Measurements from ENCODE around the gene TMEM69. TPM values are rescaled to one million over a fixed set of nuclear protein-coding genes. Genes with fewer than 3 reads are reported as not detected.
A peak's percentile ranks its signal among the peaks of the same experiment; 100 is the strongest.

The TMEM69 gene
- total and polyA plus RNA-seq, 2 of the 13 experiments (the other 11 are each of a cell fraction or from before 2014, with no cell fraction given) = 25.4 to 135 TPM

DNA sequence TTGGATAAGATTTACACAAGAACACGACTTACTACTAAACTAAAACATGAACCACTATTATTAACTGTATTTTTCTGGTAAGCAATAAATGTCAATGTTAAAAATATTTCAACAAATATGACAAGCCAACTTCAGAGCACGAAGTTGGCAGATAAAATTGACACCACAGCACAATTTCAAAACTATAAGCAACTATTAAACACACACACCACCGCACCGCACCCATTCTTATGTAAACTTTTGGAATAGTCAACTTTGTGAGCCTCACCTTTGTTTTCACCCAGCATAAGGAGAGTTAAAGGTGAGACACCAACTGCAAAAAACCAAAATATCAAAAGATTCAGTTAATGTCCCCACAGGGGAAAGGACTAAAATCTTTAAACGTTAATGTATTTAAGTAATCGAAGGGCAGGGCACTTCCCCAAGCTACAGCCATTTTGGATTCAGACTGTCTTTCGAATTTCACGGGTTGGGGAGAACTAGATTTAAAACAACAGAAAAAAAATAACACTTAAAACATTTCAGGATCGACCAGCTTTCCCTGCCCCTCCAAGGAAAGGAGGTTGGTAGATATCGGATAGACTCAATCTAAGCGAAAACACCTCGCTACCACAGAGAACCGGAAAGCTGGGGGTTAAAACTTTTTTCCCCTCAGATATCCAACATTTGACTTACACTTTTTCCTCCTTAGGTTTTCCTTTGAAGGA, 2.5 kb upstream of the TMEM69 start:
- peaks cover 0 to 5% of the 10 kb centered on the region in 2 experiments; a peak in 2 of 5 replicates for H3K27me3 ChIP-seq (ENCODE audit: control insufficient read depth in 1 of 2, insufficient read depth in 2 of 2, low read length in 2 of 2)
- intact Hi-C loops (cut with micrococcal nuclease; ENCODE audit: unreplicated experiment) = loop anchor here (1.0 to 5.0 kb wide), 6 partner anchors 27 to 493 kb away; partner anchors contain the start of genes IPP and MAST2
- peak overlapping the region; percentile 99 for H3K27ac ChIP-seq (ENCODE audit: extremely low read length, insufficient read depth, low read length)
- peak overlapping the region; percentile 70 to 98 (median 93) for H3K4me3 ChIP-seq (replicated peaks in 1 of 3; ENCODE audit: insufficient read depth in 1 of 3, low read depth in 2 of 3, low read length in 3 of 3)
- H3K79me2 ChIP-seq (ENCODE audit: insufficient read depth, low read length) = peaks cover 83% of the 10 kb centered on the region
- WGBS (ENCODE audit: low lambda C conversion rate) = 2% methylated on average over 13 of the region's 13 CpGs
- peaks cover 59% of the 10 kb centered on the region for H3K4me1 ChIP-seq (ENCODE audit: insufficient read depth, low read length)
- ATAC-seq (no peak), FAIRE-seq (no peak), DNase-seq (ENCODE audit: low spot score) (no peak)
- BruUV-seq (replicated peaks) = TSS peak; percentile 46
- no peak overlapping the region for H2AFZ ChIP-seq (ENCODE audit: low read length)
- H3K9me3 ChIP-seq (ENCODE audit: low read length) = no peaks in the 10 kb centered on the region
- POLR2A ChIA-PET = interaction anchor here (0.7 to 2.7 kb wide), 17 partner anchors 9 to 382 kb away, joined by 3 to 29 read pairs (median 5); partner anchors contain the start of genes IPP, NASP and PRDX1
- H3K36me3 ChIP-seq (replicated peaks in 1 of 2; ENCODE audit: control insufficient read depth in 1 of 2, insufficient read depth in 2 of 2, low read length in 2 of 2) = peaks cover 0 to 2% of the 10 kb centered on the region in 2 experiments; a peak in 1 of 5 replicates
- peak overlapping the region; percentile 100 for H3K9ac ChIP-seq (ENCODE audit: insufficient read depth, low read depth, low read length)
- peak overlapping the region; percentile 68 for H3K4me2 ChIP-seq (ENCODE audit: low read depth, low read length)
- CTCF ChIA-PET (ENCODE audit: low intra/inter-chr PET ratio, low total read pairs) = no interaction called here
- in situ Hi-C loops (cut with HindIII; ENCODE audit: extremely low pct_ligation_motif_present, low pct_unique_long_range_greater_than_20kb) = loop anchor here (5.0 kb wide), 1 partner anchor 117 kb away; the partner anchor contains the start of gene MAST2
- H4K20me1 ChIP-seq (ENCODE audit: insufficient read depth, low read length) = peaks cover 44% of the 10 kb centered on the region
- TF ChIP-seq, protein P1, sequence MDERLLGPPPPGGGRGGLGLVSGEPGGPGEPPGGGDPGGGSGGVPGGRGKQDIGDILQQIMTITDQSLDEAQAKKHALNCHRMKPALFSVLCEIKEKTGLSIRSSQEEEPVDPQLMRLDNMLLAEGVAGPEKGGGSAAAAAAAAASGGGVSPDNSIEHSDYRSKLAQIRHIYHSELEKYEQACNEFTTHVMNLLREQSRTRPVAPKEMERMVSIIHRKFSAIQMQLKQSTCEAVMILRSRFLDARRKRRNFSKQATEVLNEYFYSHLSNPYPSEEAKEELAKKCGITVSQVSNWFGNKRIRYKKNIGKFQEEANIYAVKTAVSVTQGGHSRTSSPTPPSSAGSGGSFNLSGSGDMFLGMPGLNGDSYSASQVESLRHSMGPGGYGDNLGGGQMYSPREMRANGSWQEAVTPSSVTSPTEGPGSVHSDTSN (CRISPR knock-in tag; IDR thresholded peaks at IDR 0.05) = no peak
- no peak for TF ChIP-seq CENPX (CRISPR knock-in tag; IDR thresholded peaks at IDR 0.05)
- TF ChIP-seq ZNF672 (CRISPR knock-in tag; IDR thresholded peaks at IDR 0.05) = no peak
- no peak for TF ChIP-seq ZNF20 (CRISPR knock-in tag; IDR thresholded peaks at IDR 0.05)
- TF ChIP-seq YY1 (IDR thresholded peaks at IDR 0.05; ENCODE audit: insufficient read depth, insufficient replicate concordance, low read depth, low read length) = peak; percentile 57
- TF ChIP-seq FOXP1 (IDR thresholded peaks at IDR 0.05) = no peak
- TF ChIP-seq FOXP1 (CRISPR knock-in tag; IDR thresholded peaks at IDR 0.05) = 0 out of 2 replicates have a peak, but pooled peaks have one; percentile 1
- no peak for TF ChIP-seq PRPF4 (IDR thresholded peaks at IDR 0.05; ENCODE audit: low read depth, low read length, poor library complexity, severe bottlenecking)
- no peak for TF ChIP-seq THYN1 (CRISPR knock-in tag; IDR thresholded peaks at IDR 0.05; ENCODE audit: borderline replicate concordance, low read depth)
- TF ChIP-seq RXRA (CRISPR knock-in tag; IDR thresholded peaks at IDR 0.05) = no peak
- TF ChIP-seq, protein P2, sequence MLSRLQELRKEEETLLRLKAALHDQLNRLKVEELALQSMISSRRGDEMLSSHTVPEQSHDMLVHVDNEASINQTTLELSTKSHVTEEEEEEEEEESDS (CRISPR knock-in tag; IDR thresholded peaks at IDR 0.05; ENCODE audit: borderline replicate concordance) = no peak
- TF ChIP-seq ZNF234 (CRISPR knock-in tag; conservative IDR thresholded peaks at IDR 0.05) = no peak
- TF ChIP-seq, protein P3, sequence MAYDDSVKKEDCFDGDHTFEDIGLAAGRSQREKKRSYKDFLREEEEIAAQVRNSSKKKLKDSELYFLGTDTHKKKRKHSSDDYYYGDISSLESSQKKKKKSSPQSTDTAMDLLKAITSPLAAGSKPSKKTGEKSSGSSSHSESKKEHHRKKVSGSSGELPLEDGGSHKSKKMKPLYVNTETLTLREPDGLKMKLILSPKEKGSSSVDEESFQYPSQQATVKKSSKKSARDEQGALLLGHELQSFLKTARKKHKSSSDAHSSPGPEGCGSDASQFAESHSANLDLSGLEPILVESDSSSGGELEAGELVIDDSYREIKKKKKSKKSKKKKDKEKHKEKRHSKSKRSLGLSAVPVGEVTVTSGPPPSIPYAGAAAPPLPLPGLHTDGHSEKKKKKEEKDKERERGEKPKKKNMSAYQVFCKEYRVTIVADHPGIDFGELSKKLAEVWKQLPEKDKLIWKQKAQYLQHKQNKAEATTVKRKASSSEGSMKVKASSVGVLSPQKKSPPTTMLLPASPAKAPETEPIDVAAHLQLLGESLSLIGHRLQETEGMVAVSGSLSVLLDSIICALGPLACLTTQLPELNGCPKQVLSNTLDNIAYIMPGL (CRISPR knock-in tag; IDR thresholded peaks at IDR 0.05; ENCODE audit: borderline replicate concordance in 1 of 2, low read depth in 1 of 2) = 0 out of 4 replicates have a peak, but pooled peaks of 1 of the 2 experiments have one; percentile 2
- TF ChIP-seq SRSF1 (optimal IDR thresholded peaks at IDR 0.05; ENCODE audit: low read depth, low read length) = no peak
- TF ChIP-seq NFE2 (CRISPR knock-in tag; IDR thresholded peaks at IDR 0.05) = no peak
- TF ChIP-seq, protein P4, sequence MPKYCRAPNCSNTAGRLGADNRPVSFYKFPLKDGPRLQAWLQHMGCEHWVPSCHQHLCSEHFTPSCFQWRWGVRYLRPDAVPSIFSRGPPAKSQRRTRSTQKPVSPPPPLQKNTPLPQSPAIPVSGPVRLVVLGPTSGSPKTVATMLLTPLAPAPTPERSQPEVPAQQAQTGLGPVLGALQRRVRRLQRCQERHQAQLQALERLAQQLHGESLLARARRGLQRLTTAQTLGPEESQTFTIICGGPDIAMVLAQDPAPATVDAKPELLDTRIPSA (CRISPR knock-in tag; IDR thresholded peaks at IDR 0.05; ENCODE audit: borderline replicate concordance) = no peak
- no peak for TF ChIP-seq ZNF788 (CRISPR knock-in tag; IDR thresholded peaks at IDR 0.05; ENCODE audit: borderline replicate concordance)
- TF ChIP-seq, protein P5, sequence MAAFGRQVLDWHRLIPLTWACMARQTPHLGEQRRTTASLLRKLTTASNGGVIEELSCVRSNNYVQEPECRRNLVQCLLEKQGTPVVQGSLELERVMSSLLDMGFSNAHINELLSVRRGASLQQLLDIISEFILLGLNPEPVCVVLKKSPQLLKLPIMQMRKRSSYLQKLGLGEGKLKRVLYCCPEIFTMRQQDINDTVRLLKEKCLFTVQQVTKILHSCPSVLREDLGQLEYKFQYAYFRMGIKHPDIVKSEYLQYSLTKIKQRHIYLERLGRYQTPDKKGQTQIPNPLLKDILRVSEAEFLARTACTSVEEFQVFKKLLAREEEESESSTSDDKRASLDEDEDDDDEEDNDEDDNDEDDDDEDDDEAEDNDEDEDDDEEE (CRISPR knock-in tag; IDR thresholded peaks at IDR 0.05) = no peak
- TF ChIP-seq ZNF816 (CRISPR knock-in tag; IDR thresholded peaks at IDR 0.05; ENCODE audit: borderline replicate concordance) = no peak

All from HepG2 (cell line).